ENCODE measurements around the gene AP4B1. TPM values are rescaled to one million over a fixed set of nuclear protein-coding genes. Genes with fewer than 3 reads are reported as not detected.

AP4B1 gene
- total RNA-seq, 4 donors from 2014 or later = 2.8 to 47.8 (median 18.5) TPM

DNA sequence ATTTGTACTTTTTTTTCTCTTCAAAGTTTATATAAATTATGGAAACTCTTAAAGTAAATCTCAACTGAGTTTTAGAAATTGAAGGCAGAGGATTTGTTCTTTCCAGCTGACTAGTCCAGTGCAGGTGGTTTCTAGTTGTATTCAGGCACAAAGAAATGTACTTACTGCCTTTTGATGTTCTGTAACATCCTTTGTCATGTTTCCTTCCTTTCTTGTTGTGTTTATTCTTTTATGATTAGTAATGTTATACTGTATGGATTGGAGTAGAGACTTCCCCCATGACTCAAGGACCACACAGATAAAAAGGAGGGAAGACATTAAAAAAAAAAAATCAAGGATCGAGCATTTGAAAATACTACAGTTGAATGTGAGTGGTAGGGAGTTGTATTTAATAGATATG, 32.5 kb upstream of the AP4B1 start:
- no peak for TF ChIP-seq CTCF (IDR thresholded peaks at IDR 0.05)
- no peak for TF ChIP-seq POLR2A (IDR thresholded peaks at IDR 0.05)
- Histone ChIP-seq H3K4me3 (no peak overlapping the region), H3K36me3 (no peaks in the 10 kb centered on the region), H3K9me3 (no peaks in the 10 kb centered on the region), H3K4me1 (peaks cover 0 to 5% of the 10 kb centered on the region in 2 donors), H3K27me3 (no peaks in the 10 kb centered on the region), H3K27ac (no peak overlapping the region)
- no peak for DNase-seq
- intact Hi-C loops (cut with DNase I; ENCODE audit: low total_unique reads) = no loop called here

DNA sequence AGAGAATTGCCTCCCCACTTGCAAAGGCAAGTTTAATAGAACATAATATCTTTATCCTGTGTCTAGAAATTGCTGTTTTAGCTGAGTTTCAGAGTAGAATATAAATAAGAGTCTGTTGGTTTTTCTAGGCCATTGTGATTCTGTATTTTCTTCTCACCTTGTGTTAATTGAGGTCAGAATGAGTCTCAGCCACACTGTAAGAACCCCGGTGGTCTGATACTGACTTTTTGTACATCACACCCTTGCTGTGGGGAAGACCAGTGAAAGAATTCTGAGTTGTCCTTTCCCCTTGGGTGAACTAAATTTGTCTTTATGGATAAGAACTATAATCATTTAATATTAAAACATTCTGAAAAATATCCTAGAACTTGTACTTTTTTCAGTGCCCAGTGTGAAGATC, 31.4 kb upstream of the AP4B1 start:
- no peaks in the 10 kb centered on the region for H3K9me3 ChIP-seq
- no peak for TF ChIP-seq POLR2A (IDR thresholded peaks at IDR 0.05)
- no peak for TF ChIP-seq CTCF (IDR thresholded peaks at IDR 0.05)
- H3K27ac ChIP-seq = no peak overlapping the region
- no peaks in the 10 kb centered on the region for H3K36me3 ChIP-seq
- no peaks in the 10 kb centered on the region for H3K27me3 ChIP-seq
- H3K4me1 ChIP-seq = peaks cover 0 to 5% of the 10 kb centered on the region in 2 donors
- H3K4me3 ChIP-seq = no peak overlapping the region
- intact Hi-C loops (cut with DNase I; ENCODE audit: low total_unique reads) = no loop called here
- DNase-seq = no peak

DNA sequence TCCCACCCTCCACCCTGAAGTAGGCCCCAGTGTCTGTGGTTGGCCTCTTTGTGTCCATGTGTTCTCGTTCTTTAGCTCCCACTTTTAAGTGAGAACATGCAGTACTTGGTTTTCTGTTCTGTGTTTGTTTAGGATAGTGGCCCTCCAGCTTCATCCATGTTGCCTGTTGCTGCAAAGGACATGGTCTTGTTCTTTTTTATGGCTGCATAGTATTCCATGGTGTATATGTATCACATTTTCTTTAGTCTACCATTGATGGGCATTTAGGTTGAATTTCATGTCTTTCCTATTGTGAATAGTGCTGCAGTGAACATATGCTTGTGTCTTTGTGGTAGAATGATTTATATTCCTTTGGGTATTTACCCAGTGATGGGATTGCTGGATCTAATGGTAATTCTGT, 30.6 kb upstream of the AP4B1 start:
- H3K9me3 ChIP-seq = no peaks in the 10 kb centered on the region
- no peak for DNase-seq
- peaks cover 0 to 5% of the 10 kb centered on the region in 2 donors for H3K4me1 ChIP-seq
- no peak overlapping the region for H3K27ac ChIP-seq
- TF ChIP-seq POLR2A (IDR thresholded peaks at IDR 0.05) (no peak), CTCF (IDR thresholded peaks at IDR 0.05) (no peak)
- intact Hi-C loops (cut with DNase I; ENCODE audit: low total_unique reads) = no loop called here
- no peaks in the 10 kb centered on the region for H3K36me3 ChIP-seq
- no peaks in the 10 kb centered on the region for H3K27me3 ChIP-seq
- H3K4me3 ChIP-seq = no peak overlapping the region

DNA sequence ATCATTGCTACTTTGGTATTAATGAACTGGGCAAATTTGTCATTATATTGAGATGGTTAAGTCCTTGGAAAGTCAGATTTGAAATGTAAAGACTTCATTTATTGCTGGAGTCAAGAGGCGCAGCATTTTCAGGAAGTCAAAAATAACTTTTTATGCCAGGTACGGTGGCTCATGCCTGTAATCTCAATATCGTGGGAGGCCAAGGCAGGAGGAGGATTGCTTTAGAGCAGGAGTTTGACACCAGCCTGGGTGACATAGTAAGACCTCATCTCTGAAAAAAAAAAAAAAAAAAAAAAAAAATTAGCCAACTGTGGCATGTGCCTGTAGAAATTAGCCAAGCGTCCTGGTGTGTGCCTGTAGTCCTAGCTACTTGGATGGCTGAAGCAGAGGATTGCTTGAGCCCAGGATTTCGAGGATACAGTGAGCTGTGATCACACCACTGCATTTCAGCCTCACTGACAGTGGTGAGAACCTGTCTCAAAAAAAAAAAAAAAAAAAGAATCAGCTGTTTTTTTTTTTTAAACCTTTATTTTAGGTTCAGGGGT, 30.0 kb upstream of the AP4B1 start:
- Histone ChIP-seq H3K27me3 (no peaks in the 10 kb centered on the region), H3K9me3 (no peaks in the 10 kb centered on the region), H3K4me3 (no peak overlapping the region), H3K36me3 (no peaks in the 10 kb centered on the region), H3K4me1 (peaks cover 0 to 5% of the 10 kb centered on the region in 2 donors), H3K27ac (no peak overlapping the region)
- no peak for DNase-seq
- intact Hi-C loops (cut with DNase I; ENCODE audit: low total_unique reads) = no loop called here
- TF ChIP-seq CTCF (IDR thresholded peaks at IDR 0.05) (no peak), POLR2A (IDR thresholded peaks at IDR 0.05) (no peak)

DNA sequence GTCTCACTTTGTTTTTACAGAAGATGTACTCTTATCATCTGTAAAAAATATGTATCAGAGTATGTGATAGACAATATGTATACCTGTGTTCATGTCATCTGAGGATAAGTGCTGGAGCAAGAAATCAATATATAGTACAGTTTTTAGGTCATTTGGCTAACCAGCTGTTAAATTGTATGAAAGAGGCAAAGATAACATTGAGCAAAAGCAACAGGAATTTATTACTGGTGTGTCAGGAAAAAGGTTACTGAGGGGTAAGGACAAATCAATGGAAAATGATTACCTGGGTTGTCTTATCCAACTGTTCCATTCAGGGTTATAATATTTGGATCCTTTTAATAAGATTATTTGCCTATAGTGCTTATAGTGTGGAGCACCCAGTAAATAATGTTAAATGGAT, 29.4 kb upstream of the AP4B1 start:
- TF ChIP-seq CTCF (IDR thresholded peaks at IDR 0.05) (no peak), POLR2A (IDR thresholded peaks at IDR 0.05) (no peak)
- H3K27me3 ChIP-seq = no peaks in the 10 kb centered on the region
- H3K4me3 ChIP-seq = no peak overlapping the region
- H3K4me1 ChIP-seq = peaks cover 0 to 5% of the 10 kb centered on the region in 2 donors
- no peaks in the 10 kb centered on the region for H3K9me3 ChIP-seq
- no peak overlapping the region for H3K27ac ChIP-seq
- H3K36me3 ChIP-seq = no peaks in the 10 kb centered on the region
- DNase-seq = no peak
- intact Hi-C loops (cut with DNase I; ENCODE audit: low total_unique reads) = no loop called here
